ENCODE results near the gene RDH14.

- no peak for TF ChIP-seq EZH2 (IDR thresholded peaks at IDR 0.05; ENCODE audit: insufficient read depth, poor library complexity, severe bottlenecking)
- no peak for TF ChIP-seq EZH2phosphoT487 (IDR thresholded peaks at IDR 0.05; ENCODE audit: insufficient read depth, low read depth)
These were observed 33.1 kb downstream of the RDH14 start for GRCh38 chr2:18527326-18527725.
